HG03280 (cell line): Measurements from ENCODE around the gene SPON2.

Experiments used
- ATAC-seq: cut with Tn5 transposase; IDR thresholded peaks from one replicate; pipeline ENCODE4 v1.9.1; 2021; ENCODE audit warnings: mild to moderate bottlenecking, moderate library complexity; ENCODE audit not compliant: unreplicated experiment

SPON2 gene

GRCh38 chr4:1172971-1173757, 781 bp upstream of the SPON2 start:
- ATAC-seq, result no peak

DNA sequence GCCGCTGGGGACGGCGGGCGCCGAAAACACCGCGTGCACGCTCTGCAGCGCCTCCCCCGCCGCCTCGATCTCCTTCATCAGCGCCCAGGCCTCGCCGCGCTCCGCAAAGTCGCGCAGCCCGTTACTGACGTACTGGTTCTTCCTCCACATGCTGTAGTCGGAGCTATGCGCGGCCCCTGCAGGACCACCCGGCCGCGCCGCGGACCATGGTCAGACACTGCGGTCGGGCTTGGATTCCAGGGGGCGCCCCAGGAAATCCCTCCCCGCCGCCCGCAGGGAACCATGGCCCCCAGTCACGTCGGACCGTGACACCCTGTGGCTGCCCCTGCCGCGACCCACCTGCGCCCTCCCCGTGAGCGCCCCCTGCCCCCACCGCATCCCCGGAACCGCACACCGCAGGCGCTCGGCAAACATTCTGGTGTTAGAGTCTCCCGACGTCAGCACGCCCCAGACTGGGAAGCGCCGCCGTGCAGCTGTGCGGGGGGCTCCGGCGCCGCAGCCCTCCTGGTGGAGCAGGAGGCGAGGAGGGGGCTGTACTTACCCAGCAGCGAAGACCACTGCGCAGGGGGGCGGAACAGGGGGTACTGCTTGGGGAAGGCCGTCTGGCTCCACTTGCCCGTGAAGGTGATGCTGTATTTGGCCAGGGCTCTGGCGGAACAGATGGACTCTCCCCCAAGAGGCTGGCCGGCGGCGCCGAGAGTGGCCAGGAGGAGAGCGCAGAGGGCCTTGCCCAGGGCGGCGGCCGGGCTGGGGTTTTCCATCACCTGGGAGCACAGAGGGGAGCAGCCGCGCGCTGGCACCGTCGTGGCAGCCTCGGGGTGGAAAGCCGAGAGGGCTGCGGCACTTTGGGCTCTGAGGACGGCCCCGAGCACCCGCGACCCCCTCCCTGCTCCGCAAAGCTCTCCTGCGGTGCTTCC, 814 bp downstream of the SPON2 start:
- no peak for ATAC-seq

DNA sequence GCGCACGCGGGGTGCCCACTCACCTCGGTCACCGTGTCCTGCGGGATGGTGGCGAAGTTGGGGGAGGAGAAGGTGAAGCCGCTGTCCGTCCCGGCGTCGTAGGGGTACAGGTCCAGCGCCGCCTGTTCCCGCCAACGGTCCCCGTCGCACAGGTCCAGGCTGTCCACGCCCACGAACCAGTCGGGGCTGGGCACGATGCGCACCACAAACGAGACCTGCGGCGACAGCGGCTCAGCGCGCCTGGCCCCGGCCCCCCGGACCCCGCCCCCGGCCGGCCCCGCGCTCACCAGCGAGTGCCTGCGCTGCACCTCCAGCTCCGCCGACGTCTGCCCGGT, 1.4 kb downstream of the SPON2 start:
- ATAC-seq, result no peak

DNA sequence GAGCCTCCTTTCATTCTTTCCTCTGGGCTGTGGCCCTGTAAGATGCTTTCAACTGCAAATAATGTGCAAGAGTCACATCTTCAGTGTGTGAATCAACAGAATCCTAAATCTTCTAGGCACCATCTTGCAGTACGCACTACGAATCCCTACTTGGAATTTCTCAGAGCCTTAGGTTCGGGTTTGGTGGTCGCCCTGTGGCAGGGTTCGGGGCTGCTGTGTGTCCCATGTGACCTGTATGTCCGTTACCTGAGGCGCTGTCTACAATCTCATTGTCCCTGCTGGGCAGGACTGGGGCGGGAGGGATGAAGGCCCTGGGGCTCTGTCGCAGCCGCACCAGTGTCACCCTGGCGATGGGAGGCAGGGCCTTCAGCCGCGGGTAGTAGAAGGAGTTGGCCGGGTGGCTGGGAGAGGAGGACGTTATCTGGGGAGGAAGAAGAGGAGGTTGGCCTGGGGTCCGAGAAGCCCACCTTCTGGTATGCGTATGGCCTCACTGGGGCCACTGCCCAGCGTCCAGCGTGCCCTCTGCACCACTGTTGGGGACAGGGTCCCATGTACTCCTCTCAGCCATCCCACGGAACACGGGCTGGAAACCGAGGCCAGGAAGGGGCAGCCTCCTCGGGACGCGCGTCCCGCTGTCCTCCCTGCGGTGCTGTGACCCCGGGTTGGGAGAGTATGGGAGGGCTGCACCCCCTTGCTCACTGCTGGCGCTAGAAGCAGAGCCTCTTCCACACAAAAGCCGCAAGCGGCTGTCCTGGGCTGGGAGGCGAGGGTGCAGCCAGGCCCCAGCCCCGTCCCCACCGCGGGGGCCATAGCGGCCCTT, 2.0 kb downstream of the SPON2 start:
- ATAC-seq, result no peak

- no peak for ATAC-seq
Measured at GRCh38 chr4:1169691-1170096, 2.7 kb downstream of the SPON2 start.

DNA sequence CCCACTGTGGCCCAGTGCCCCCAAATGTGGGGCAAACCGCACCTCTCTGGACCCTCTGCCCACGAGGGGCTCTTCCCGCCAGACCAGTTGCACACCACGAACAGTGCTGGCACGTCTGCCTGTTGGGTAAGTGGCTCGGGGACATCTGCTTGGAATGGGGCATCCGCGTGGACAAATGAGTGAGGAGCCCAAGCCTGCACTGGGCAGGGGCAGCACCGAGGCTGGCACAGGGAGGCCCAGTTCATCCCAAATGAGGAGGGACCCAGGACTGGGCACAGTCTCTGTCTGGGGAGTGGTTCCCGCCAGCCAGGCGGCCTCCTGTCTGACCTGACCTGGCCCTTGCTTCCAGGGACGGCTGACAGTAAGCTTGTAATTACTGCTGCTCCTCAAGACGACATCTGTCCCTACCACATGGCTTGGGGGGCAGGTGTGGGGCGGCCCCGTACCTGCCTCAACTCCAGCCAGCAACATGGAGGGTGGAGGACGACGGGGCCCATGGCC, 3.2 kb downstream of the SPON2 start:
- no peak for ATAC-seq

GRCh38 chr4:1168191-1169101, 3.9 kb downstream of the SPON2 start:
- ATAC-seq, result no peak

- ATAC-seq, result peak; percentile 86
Measured at GRCh38 chr4:1167244-1167949, 5.0 kb downstream of the SPON2 start.

GRCh38 chr4:1166509-1167243, 5.7 kb downstream of the SPON2 start:
- peak; percentile 3 for ATAC-seq

GRCh38 chr4:1164956-1165545, 7.3 kb downstream of the SPON2 start:
- no peak for ATAC-seq

DNA sequence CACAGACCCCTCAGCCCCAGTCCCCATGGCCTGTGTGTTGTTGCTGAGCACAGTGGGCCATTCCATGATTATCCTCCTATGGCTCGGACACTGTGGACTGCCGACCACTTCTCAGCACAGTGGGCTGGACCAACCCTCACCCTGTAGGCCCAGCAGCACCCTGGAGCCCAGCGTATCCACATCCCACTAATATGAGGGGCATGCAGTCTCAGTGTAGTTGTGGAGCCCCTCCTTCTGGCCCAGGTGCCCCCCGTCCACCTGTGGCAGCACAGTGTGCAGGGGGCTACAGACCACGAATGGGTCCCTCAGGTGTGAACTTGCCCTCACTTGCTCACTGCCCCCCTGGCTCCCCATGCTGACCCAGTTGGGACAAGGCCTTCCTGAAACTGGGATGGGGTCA, 7.9 kb downstream of the SPON2 start:
- ATAC-seq, result no peak

DNA sequence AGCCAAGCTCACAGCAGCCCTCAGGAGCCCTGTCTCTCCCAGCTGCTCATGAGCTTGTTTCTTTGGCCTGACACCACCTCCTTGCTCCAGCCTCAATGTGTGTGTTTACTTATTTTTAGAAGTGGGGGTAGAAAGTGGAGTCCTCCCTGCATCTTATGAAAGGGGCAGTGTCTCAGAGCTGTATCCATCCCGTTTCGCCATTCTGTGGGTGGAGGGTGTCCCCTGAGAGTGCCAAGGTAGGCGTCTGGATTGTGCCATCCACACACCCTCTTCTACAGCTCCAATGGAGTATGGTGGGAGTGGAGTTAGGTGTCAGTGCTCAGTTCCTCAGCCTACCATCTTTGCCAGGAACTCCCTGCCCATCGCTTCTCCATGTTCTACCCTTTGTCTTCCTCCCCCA, 8.3 kb downstream of the SPON2 start:
- no peak for ATAC-seq

DNA sequence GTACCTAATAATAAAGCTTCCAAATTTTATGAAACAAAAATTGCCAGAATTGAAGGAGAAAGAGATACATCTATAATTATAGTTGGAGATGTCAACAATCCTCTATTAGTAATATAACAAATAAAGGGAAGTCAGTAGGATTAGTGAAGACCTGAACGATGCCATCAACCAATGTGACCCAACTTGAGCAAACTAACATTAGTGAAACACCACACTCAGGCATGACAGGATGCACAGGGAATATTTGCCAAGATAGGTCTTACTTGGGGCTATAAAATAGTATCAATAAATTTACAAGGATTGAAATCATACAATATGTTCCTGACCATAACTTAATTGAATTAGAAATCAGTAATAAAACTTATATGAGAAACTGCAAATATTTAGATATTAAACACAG, 12.0 kb downstream of the SPON2 start:
- no peak for ATAC-seq

GRCh38 chr4:1156069-1156468, 16.3 kb downstream of the SPON2 start:
- ATAC-seq, result no peak

DNA sequence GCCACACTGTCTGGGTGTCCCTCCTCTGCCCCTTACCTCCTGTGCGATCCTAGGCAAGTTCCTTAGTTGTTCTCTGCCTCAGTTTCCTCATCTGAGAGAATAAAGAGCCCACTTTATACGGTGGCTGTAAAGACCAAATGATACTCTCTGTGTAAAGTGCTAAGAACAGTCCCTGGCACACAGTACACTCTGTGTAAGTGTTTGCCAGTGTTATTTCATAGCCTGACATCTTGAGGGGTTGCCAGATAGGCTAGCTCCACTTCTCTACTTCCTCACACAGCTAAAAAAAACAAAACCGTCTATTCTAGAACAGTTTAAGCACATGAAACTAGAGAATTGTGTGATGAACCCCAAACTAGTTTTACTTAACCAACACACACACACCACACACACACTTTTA, 17.1 kb downstream of the SPON2 start:
- no peak for ATAC-seq

DNA sequence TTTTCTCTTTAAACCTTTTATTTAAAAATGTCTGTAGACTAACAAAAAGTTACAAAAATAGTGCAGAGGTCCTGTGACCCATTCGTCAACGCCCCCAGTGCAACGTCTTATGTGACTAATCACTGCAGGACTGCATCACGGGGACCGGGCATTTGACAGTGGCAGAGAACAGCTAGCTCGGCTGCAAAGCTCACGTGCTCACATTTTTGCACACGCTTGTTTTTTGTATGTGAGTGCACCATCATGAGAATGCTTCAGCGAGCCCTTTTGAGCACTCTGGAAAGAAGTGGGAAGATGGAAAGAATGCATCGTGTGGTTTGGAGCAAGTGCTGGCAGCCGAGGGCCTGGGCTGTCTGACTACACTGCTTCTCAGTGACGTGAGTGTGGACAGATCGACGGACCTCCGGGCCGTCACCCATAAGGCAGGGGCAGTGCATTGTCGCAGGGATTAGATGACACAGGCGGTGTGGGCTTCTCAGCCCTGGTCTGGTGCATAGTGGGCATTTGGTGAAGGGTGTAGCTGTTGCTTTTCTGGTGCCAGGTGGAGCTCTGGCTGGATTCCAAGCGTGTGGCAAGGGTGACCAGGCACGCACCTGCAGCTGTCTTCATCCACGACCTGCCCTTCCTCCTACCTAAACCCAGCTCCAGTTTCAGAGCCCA, 17.7 kb downstream of the SPON2 start:
- no peak for ATAC-seq

GRCh38 chr4:1154126-1154522, 18.3 kb downstream of the SPON2 start:
- no peak for ATAC-seq

DNA sequence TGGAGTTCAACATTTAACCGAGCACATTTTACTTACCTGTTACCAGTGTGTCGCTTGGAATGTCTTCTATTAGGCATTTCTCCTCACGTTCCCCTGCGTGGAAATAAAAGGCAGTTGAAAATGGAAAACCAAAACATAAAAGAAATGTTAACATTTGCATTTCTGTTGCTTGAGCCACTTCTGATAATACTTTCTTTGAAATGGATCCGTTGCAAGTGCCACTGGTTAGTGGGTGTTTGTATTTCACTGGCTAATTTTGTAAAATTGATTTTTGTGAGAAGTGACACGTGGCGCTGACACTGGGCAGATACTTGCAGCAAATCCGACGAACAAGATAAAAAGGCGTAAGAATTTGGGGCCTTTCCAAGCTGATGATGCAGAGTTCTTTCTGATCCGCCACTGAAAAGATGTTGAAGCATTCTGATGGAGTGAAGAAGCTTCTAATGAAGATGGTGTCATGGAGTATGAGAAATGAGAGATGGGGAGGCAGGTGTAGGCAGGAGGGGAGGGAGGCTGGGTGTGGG, 18.8 kb downstream of the SPON2 start:
- ATAC-seq, result no peak
